GM12878 (cell line): ENCODE measurements around the gene CCDC144A. TPM values are rescaled to one million over a fixed set of nuclear protein-coding genes. Genes with fewer than 3 reads are reported as not detected.
"Not testable (repeated sequence)": the region's sequence is repeated elsewhere in the genome, so short reads cannot be mapped to it uniquely, and the experiment has no call there.

Source experiments
- ATAC-seq: fragments of 200-7000 bp; cut with Tn5 transposase; 3 replicates; pipeline ENCODE4 v1.9.1; 2020; ENCODE audit warnings: mild to moderate bottlenecking, moderate library complexity
- BruUV-seq: library from RNA; stranded (reverse); fragments of 400-500 nt; replicated peaks from 2 replicates; lab custom pipeline; 2021; lab: Mats Ljungman, UMichigan
- CTCF ChIA-PET: fragments of 300-600 bp; sonication (Branson Sonifier 250); formaldehyde crosslinking; extraction: SDS; loops from one replicate; lab custom pipeline; 2021; ENCODE audit warnings: inconsistent platforms; lab: Yijun Ruan, JAX
- POLR2A ChIA-PET: fragments of 350-600 bp; formaldehyde crosslinking; extraction: SDS; loops from one replicate; lab custom pipeline; 2021; ENCODE audit warnings: inconsistent platforms; lab: Charles Lee
- RAD21 ChIA-PET: fragments of 300-600 bp; sonication (Branson Sonifier 250); formaldehyde crosslinking; loops from one replicate; lab custom pipeline; 2023; ENCODE audit warnings: antibody characterized with exemption; ENCODE audit not compliant: unreplicated experiment; lab: Charles Lee
- SMC1A ChIA-PET: fragments of 300-600 bp; sonication (Branson Sonifier 250); formaldehyde crosslinking; loops from one replicate; lab custom pipeline; 2023; ENCODE audit not compliant: unreplicated experiment, uncharacterized antibody; lab: Charles Lee
- DNase-seq: peaks from one replicate; pipeline ENCODE4 v3.0.0-alpha.2; 2011; ENCODE audit warnings: low read depth, low spot score
- FAIRE-seq: peaks from 3 replicates; lab custom pipeline; 2011; peaks lifted over from hg19 to GRCh38; lab: Jason Lieb, UNC
- H2AFZ ChIP-seq: 2 replicates; pipeline ENCODE4 v1.6.0; 2011; ENCODE audit warnings: low read depth, low read length, control low read depth; ENCODE audit not compliant: control insufficient read depth
- H3K27ac ChIP-seq: 2 replicates; pipeline ENCODE4 v1.5.1; 2011; ENCODE audit warnings: control low read depth; ENCODE audit not compliant: control insufficient read depth, insufficient read depth
- H3K27me3 ChIP-seq, 2 experiments: replicated peaks in 1 of 2; 2 replicates each; pipeline versions ENCODE4 v1.6.0 to v1.6.1; 2011; ENCODE audit warnings: low read length in 1 of 2; ENCODE audit not compliant: control insufficient read depth in 2 of 2, insufficient read depth in 2 of 2
- H3K36me3 ChIP-seq, 2 experiments: 2 replicates each; pipeline ENCODE4 v1.5.1; 2011; ENCODE audit warnings: low read length in 1 of 2; ENCODE audit not compliant: control insufficient read depth in 2 of 2, insufficient read depth in 2 of 2
- H3K4me1 ChIP-seq: 2 replicates; pipeline ENCODE4 v1.6.1; 2011; ENCODE audit warnings: mild to moderate bottlenecking, low read length, moderate library complexity, mixed read lengths; ENCODE audit not compliant: control insufficient read depth, insufficient read depth
- H3K4me2 ChIP-seq: 2 replicates; pipeline ENCODE4 v1.6.0; 2011; ENCODE audit warnings: control low read depth; ENCODE audit not compliant: control insufficient read depth, insufficient read depth
- H3K4me3 ChIP-seq: fragments of 200-600 bp; sonication (generic); 2 replicates; pipeline ENCODE4 v1.5.1; 2016
- H3K79me2 ChIP-seq: 2 replicates; pipeline ENCODE4 v1.6.0; 2011; ENCODE audit warnings: low read length; ENCODE audit not compliant: control insufficient read depth, insufficient read depth
- H3K9ac ChIP-seq: 2 replicates; pipeline ENCODE4 v1.8.0; 2011; ENCODE audit warnings: low read length, control low read depth, mixed read lengths; ENCODE audit not compliant: control insufficient read depth, insufficient read depth
- H3K9me3 ChIP-seq: replicated peaks from 3 replicates; pipeline ENCODE4 v1.5.1; 2011; ENCODE audit warnings: mild to moderate bottlenecking, low read length; ENCODE audit not compliant: control insufficient read depth, insufficient read depth
- H4K20me1 ChIP-seq: 2 replicates; pipeline ENCODE4 v1.6.0; 2011; ENCODE audit not compliant: control insufficient read depth, insufficient read depth
- WGBS: methylation state at CpG from one replicate; pipeline ENCODE4 v1.1.6; 2016; ENCODE audit warnings: low lambda C conversion rate; ENCODE audit not compliant: insufficient replicate concordance, insufficient coverage; ENCODE audit errors: missing lambda C conversion rate; 5-methylcytosine and 5-hydroxymethylcytosine counted together
- in situ Hi-C: fragments of 300-500 bp; cut with MboI; formaldehyde crosslinking; loops from 9 replicates; pipeline ENCODE4 v1.14.3; 2018; ENCODE audit warnings: mixed read lengths
- intact Hi-C: fragments of 100-400 bp; cut with micrococcal nuclease; formaldehyde crosslinking; loops from one replicate; pipeline ENCODE4 v1.14.2; 2022; ENCODE audit not compliant: unreplicated experiment
- polyA plus RNA-seq, 11 experiments: library from polyadenylated mRNA; depleted of rRNA in 4 of 11; unstranded in 6 of 11; stranded (reverse) in 5 of 11; fragments of >200 nt; fragmentation: Nextera tagmentation in 4 of 11; fragmentation: Illumina TruSeq in 1 of 11; extraction: Ambion mirVana in 4 of 11; extraction: Trizol in 1 of 11; gene quantifications; 1 replicate in 1 of 11; 2 replicates in 10 of 11; pipeline versions ENCODE4 v1.2.1 to v1.2.3, GENCODE V29; 2011 to 2016; ENCODE audit warnings: inconsistent platforms in 2 of 11, missing spikeins in 2 of 11, low read depth in 1 of 11
- small RNA-seq: library from RNA; depleted of rRNA; stranded (forward); fragments of <200 nt; gene quantifications from one replicate; pipeline ENCODE3, GENCODE V24; 2014
- total RNA-seq, 4 experiments: library from RNA; depleted of rRNA in 3 of 4; stranded (reverse); fragments of >200 nt in 3 of 4; fragmentation: Illumina TruSeq in 1 of 4; extraction: Trizol in 1 of 4; gene quantifications; 2 replicates each; pipeline versions ENCODE4 v1.2.1 to v1.2.3, GENCODE V29; 2013 to 2021

Gene CCDC144A
- total and polyA plus RNA-seq, 10 of the 15 experiments (the other 5 are each of a cell fraction or from before 2014, with no cell fraction given) = 0.05 to 1.7 (median 0.79) TPM

- DNase-seq, H2AFZ ChIP-seq, H3K79me2 ChIP-seq, H3K4me1 ChIP-seq, H4K20me1 ChIP-seq, H3K4me3 ChIP-seq, CTCF ChIA-PET, H3K27ac ChIP-seq, SMC1A ChIA-PET, H3K9me3 ChIP-seq, intact Hi-C loops, H3K9ac ChIP-seq, ATAC-seq, BruUV-seq, FAIRE-seq, H3K36me3 ChIP-seq, H3K4me2 ChIP-seq, POLR2A ChIA-PET, RAD21 ChIA-PET, H3K27me3 ChIP-seq: not testable (repeated sequence)
- 69% methylated on average over 14 of the region's 17 CpGs for WGBS
- in situ Hi-C loops = loop anchor here (25.0 kb wide), 1 partner anchor 1590 kb away; no protein-coding TSS in a partner anchor
Measured at GRCh38 chr17:16822133-16822532, 132.1 kb downstream of the CCDC144A start.

GRCh38 chr17:16823768-16824406 lies 133.8 kb downstream of the CCDC144A start:
- intact Hi-C loops, H4K20me1 ChIP-seq, H3K9me3 ChIP-seq, CTCF ChIA-PET, H3K36me3 ChIP-seq, SMC1A ChIA-PET, H3K9ac ChIP-seq, H3K27me3 ChIP-seq, RAD21 ChIA-PET, H2AFZ ChIP-seq, H3K4me3 ChIP-seq, H3K4me1 ChIP-seq, H3K27ac ChIP-seq, ATAC-seq, DNase-seq, H3K4me2 ChIP-seq, H3K79me2 ChIP-seq, POLR2A ChIA-PET, BruUV-seq, FAIRE-seq: not testable (repeated sequence)
- in situ Hi-C loops = loop anchor here (25.0 kb wide), 1 partner anchor 1588 kb away; no protein-coding TSS in a partner anchor
- 0% methylated on average over 1 of the region's 5 CpGs for WGBS

Small RNAs within 50 kb of the gene (small RNA-seq; reads per million reads assigned to genes)
- gene AC022596.1 (not detected), gene RNU6-405P (not detected)

Other genes with a start within 250 kb of the CCDC144A start
- gene LRRC75A, start 198.0 kb upstream of the CCDC144A start, total RNA-seq (2014; rRNA removed) = 0.06 and 0.11 TPM in 2 replicates
- not detected in 2 replicates for gene LRRC75A, start 198.0 kb upstream of the CCDC144A start, total RNA-seq (2014; rRNA removed; fragmentation: Illumina TruSeq; extraction: Trizol)
- 0.05 and 0.16 TPM in 2 replicates for gene LRRC75A, start 198.0 kb upstream of the CCDC144A start, total RNA-seq (2021)
- 0.07 TPM in 1 of 2 replicates, not detected in the other for gene LRRC75A, start 198.0 kb upstream of the CCDC144A start, polyA plus RNA-seq (2011; rRNA removed)
- gene LRRC75A, start 198.0 kb upstream of the CCDC144A start, polyA plus RNA-seq (2014; fragmentation: Illumina TruSeq; extraction: Trizol) = 0.01 and 0.13 TPM in 2 replicates
- under 1 TPM; 0.11 to 0.27 TPM for gene LRRC75A, start 198.0 kb upstream of the CCDC144A start, polyA plus RNA-seq (2014; fragmentation: Nextera tagmentation; extraction: Ambion mirVana)
- 0.08 TPM in 1 of 2 replicates, not detected in the other for gene LRRC75A, start 198.0 kb upstream of the CCDC144A start, polyA plus RNA-seq (2014; rRNA removed)
- gene LRRC75A, start 198.0 kb upstream of the CCDC144A start, polyA plus RNA-seq (2016; fragmentation: Nextera tagmentation; extraction: Ambion mirVana) = 1 to 10 TPM; 1.0 to 1.3 TPM
- gene ZNF287, start 121.0 kb upstream of the CCDC144A start, total RNA-seq (2014; rRNA removed) = 3.2 and 3.4 TPM in 2 replicates
- 3.8 and 4.7 TPM in 2 replicates for gene ZNF287, start 121.0 kb upstream of the CCDC144A start, total RNA-seq (2014; rRNA removed; fragmentation: Illumina TruSeq; extraction: Trizol)
- gene ZNF287, start 121.0 kb upstream of the CCDC144A start, total RNA-seq (2021) = 4.7 and 6.2 TPM in 2 replicates
- 3.0 and 3.6 TPM in 2 replicates for gene ZNF287, start 121.0 kb upstream of the CCDC144A start, polyA plus RNA-seq (2011; rRNA removed)
- gene ZNF287, start 121.0 kb upstream of the CCDC144A start, polyA plus RNA-seq (2014; fragmentation: Illumina TruSeq; extraction: Trizol) = 3.1 and 3.2 TPM in 2 replicates
- 1 to 10 TPM; 1.9 to 6.6 TPM for gene ZNF287, start 121.0 kb upstream of the CCDC144A start, polyA plus RNA-seq (2014; fragmentation: Nextera tagmentation; extraction: Ambion mirVana)
- 3.5 and 4.1 TPM in 2 replicates for gene ZNF287, start 121.0 kb upstream of the CCDC144A start, polyA plus RNA-seq (2014; rRNA removed)
- 10 to 100 TPM; 10.3 to 15.5 TPM for gene ZNF287, start 121.0 kb upstream of the CCDC144A start, polyA plus RNA-seq (2016; fragmentation: Nextera tagmentation; extraction: Ambion mirVana)
- gene ZNF624, start 36.4 kb upstream of the CCDC144A start, total RNA-seq (2014; rRNA removed) = 2.3 and 2.4 TPM in 2 replicates
- gene ZNF624, start 36.4 kb upstream of the CCDC144A start, total RNA-seq (2014; rRNA removed; fragmentation: Illumina TruSeq; extraction: Trizol) = 3.2 and 3.5 TPM in 2 replicates
- 1.8 and 3.0 TPM in 2 replicates for gene ZNF624, start 36.4 kb upstream of the CCDC144A start, total RNA-seq (2021)
- 2.0 and 3.7 TPM in 2 replicates for gene ZNF624, start 36.4 kb upstream of the CCDC144A start, polyA plus RNA-seq (2011; rRNA removed)
- 1.7 and 2.7 TPM in 2 replicates for gene ZNF624, start 36.4 kb upstream of the CCDC144A start, polyA plus RNA-seq (2014; fragmentation: Illumina TruSeq; extraction: Trizol)
- under 1 TPM; 0.50 to 0.73 TPM for gene ZNF624, start 36.4 kb upstream of the CCDC144A start, polyA plus RNA-seq (2014; fragmentation: Nextera tagmentation; extraction: Ambion mirVana)
- 1.5 and 1.6 TPM in 2 replicates for gene ZNF624, start 36.4 kb upstream of the CCDC144A start, polyA plus RNA-seq (2014; rRNA removed)
- 1 to 10 TPM; 2.4 to 2.7 TPM for gene ZNF624, start 36.4 kb upstream of the CCDC144A start, polyA plus RNA-seq (2016; fragmentation: Nextera tagmentation; extraction: Ambion mirVana)